H1 (cell line): ENCODE results near the gene WFDC12. TPM values are rescaled to one million over a fixed set of nuclear protein-coding genes. Genes with fewer than 3 reads are reported as not detected.

Experiments used
- CTCF ChIA-PET: fragments of 300-600 bp; sonication (Branson Sonifier 250); formaldehyde crosslinking; loops from one replicate; lab custom pipeline; 2021; ENCODE audit not compliant: partially characterized antibody; lab: Charles Lee
- POLR2A ChIA-PET: fragments of 300-600 bp; sonication (Branson Sonifier 250); formaldehyde crosslinking; loops from one replicate; lab custom pipeline; 2021; ENCODE audit warnings: inconsistent platforms; ENCODE audit not compliant: partially characterized antibody; lab: Charles Lee
- DNase-seq, 2 experiments: peaks; one replicate each; pipeline versions ENCODE4 v3.0.0 to v3.0.0-alpha.2; 2010 to 2022; ENCODE audit warnings: low spot score in 2 of 2, low read depth in 1 of 2, mixed read lengths in 1 of 2
- FAIRE-seq: peaks from 2 replicates; lab custom pipeline; 2011; peaks lifted over from hg19 to GRCh38; lab: Jason Lieb, UNC
- H2AFZ ChIP-seq: 2 replicates; pipeline ENCODE4 v1.8.1; 2012; ENCODE audit warnings: low read length, inconsistent platforms
- H2AK5ac ChIP-seq: 2 replicates; pipeline ENCODE4 v1.6.1; 2013; ENCODE audit warnings: low read depth, low read length
- H2BK120ac ChIP-seq: replicated peaks from 2 replicates; pipeline ENCODE3; 2013; ENCODE audit warnings: low read depth, low read length, inconsistent platforms
- H2BK12ac ChIP-seq: 2 replicates; pipeline ENCODE4 v1.6.1; 2013; ENCODE audit warnings: low read depth, low read length
- H2BK15ac ChIP-seq: 2 replicates; pipeline ENCODE4 v1.6.1; 2013; ENCODE audit warnings: low read length
- H2BK20ac ChIP-seq: 2 replicates; pipeline ENCODE4 v1.6.1; 2013; ENCODE audit warnings: low read length
- H2BK5ac ChIP-seq: 2 replicates; pipeline ENCODE4 v1.6.1; 2013; ENCODE audit warnings: low read depth, low read length
- H3K14ac ChIP-seq: 2 replicates; pipeline ENCODE4 v1.6.1; 2013; ENCODE audit warnings: inconsistent platforms; ENCODE audit not compliant: insufficient read length
- H3K18ac ChIP-seq: 2 replicates; pipeline ENCODE4 v1.6.1; 2013; ENCODE audit warnings: low read length; ENCODE audit errors: extremely low read depth
- H3K23ac ChIP-seq: 2 replicates; pipeline ENCODE4 v1.6.1; 2013; ENCODE audit warnings: inconsistent platforms; ENCODE audit not compliant: insufficient read length
- H3K23me2 ChIP-seq: 2 replicates; pipeline ENCODE4 v1.6.1; 2013; ENCODE audit warnings: low read depth, low read length
- H3K27ac ChIP-seq: 2 replicates; pipeline ENCODE4 v1.6.1; 2011; ENCODE audit warnings: low read depth, low read length, inconsistent platforms
- H3K27me3 ChIP-seq, 4 experiments: replicated peaks in 1 of 4; 1 replicate in 1 of 4; 2 replicates in 3 of 4; pipeline versions ENCODE4 v1.6.1 to v1.8.1; 2011 to 2013; ENCODE audit warnings: low read length in 3 of 4, mild to moderate bottlenecking in 3 of 4, inconsistent platforms in 2 of 4, mixed read lengths in 2 of 4, moderate library complexity in 1 of 4; ENCODE audit not compliant: control insufficient read depth in 3 of 4, insufficient read depth in 3 of 4; ENCODE audit errors: extremely low read depth in 1 of 4
- H3K36me3 ChIP-seq, 4 experiments: 2 replicates each; pipeline versions ENCODE4 v1.6.1 to v1.8.1; 2011 to 2013; ENCODE audit warnings: mild to moderate bottlenecking in 4 of 4, low read length in 3 of 4, moderate library complexity in 2 of 4, control low read depth in 1 of 4, inconsistent platforms in 1 of 4; ENCODE audit not compliant: insufficient read depth in 4 of 4, control insufficient read depth in 2 of 4
- H3K4ac ChIP-seq: replicated peaks from 2 replicates; pipeline ENCODE3; 2013; ENCODE audit warnings: low read length, low read depth, mixed read lengths, inconsistent platforms; ENCODE audit not compliant: insufficient read length
- H3K4me1 ChIP-seq, 4 experiments: replicated peaks in 1 of 4; 1 replicate in 1 of 4; 2 replicates in 3 of 4; pipeline versions ENCODE4 v1.6.1 to v1.8.1; 2011 to 2013; ENCODE audit warnings: low read length in 3 of 4, inconsistent platforms in 2 of 4, mixed read lengths in 1 of 4; ENCODE audit not compliant: insufficient read depth in 4 of 4, control insufficient read depth in 3 of 4
- H3K4me2 ChIP-seq, 2 experiments: 2 replicates each; pipeline versions ENCODE4 v1.6.1 to v1.8.1; 2011 to 2013; ENCODE audit warnings: low read depth in 2 of 2, low read length in 2 of 2, control low read depth in 1 of 2, inconsistent platforms in 1 of 2, mild to moderate bottlenecking in 1 of 2; ENCODE audit not compliant: insufficient read depth in 1 of 2
- H3K4me3 ChIP-seq, 4 experiments: fragments of 200-600, 300-600 bp in 1 of 4; sonication (generic), shearing (Covaris generic), sonication (Bioruptor Twin) in 1 of 4; 2 replicates each; pipeline versions ENCODE4 v1.5.1 to v1.8.1; 2011 to 2016; ENCODE audit warnings: low read length in 4 of 4, low read depth in 3 of 4, control low read depth in 2 of 4, inconsistent platforms in 2 of 4, mild to moderate bottlenecking in 2 of 4, mixed read lengths in 1 of 4, moderate library complexity in 1 of 4; ENCODE audit not compliant: insufficient read depth in 2 of 4; ENCODE audit errors: extremely low read depth in 1 of 4
- H3K56ac ChIP-seq: replicated peaks from 2 replicates; pipeline ENCODE3; 2013; ENCODE audit warnings: low read depth, mild to moderate bottlenecking, mixed read lengths, low read length, inconsistent platforms; ENCODE audit not compliant: insufficient read length
- H3K79me1 ChIP-seq: 2 replicates; pipeline ENCODE4 v1.6.1; 2013; ENCODE audit warnings: low read depth, low read length, control low read depth
- H3K79me2 ChIP-seq, 2 experiments: 2 replicates each; pipeline versions ENCODE4 v1.6.1 to v1.8.1; 2012 to 2013; ENCODE audit warnings: low read length in 2 of 2, mild to moderate bottlenecking in 2 of 2, inconsistent platforms in 1 of 2; ENCODE audit not compliant: insufficient read depth in 2 of 2, control insufficient read depth in 1 of 2
- H3K9ac ChIP-seq, 4 experiments: replicated peaks in 1 of 4; 1 replicate in 1 of 4; 2 replicates in 3 of 4; pipeline versions ENCODE4 v1.6.1 to v1.8.1; 2011 to 2013; ENCODE audit warnings: low read depth in 3 of 4, low read length in 3 of 4, control low read depth in 2 of 4, mild to moderate bottlenecking in 2 of 4, moderate library complexity in 2 of 4, inconsistent platforms in 1 of 4; ENCODE audit errors: extremely low read depth in 1 of 4
- H3K9me3 ChIP-seq, 2 experiments: 2 replicates each; pipeline versions ENCODE4 v1.6.1 to v1.8.1; 2012 to 2013; ENCODE audit warnings: mild to moderate bottlenecking in 2 of 2, moderate library complexity in 2 of 2, control low read depth in 1 of 2, inconsistent platforms in 1 of 2, low read depth in 1 of 2, low read length in 1 of 2, mixed read lengths in 1 of 2; ENCODE audit not compliant: insufficient read depth in 2 of 2
- H4K20me1 ChIP-seq, 2 experiments: replicated peaks in 1 of 2; 2 replicates each; pipeline versions ENCODE3 to v1.8.1; 2011 to 2013; ENCODE audit warnings: inconsistent platforms in 2 of 2, low read length in 2 of 2, mild to moderate bottlenecking in 1 of 2; ENCODE audit not compliant: insufficient read depth in 2 of 2, control insufficient read depth in 1 of 2
- H4K5ac ChIP-seq: 2 replicates; pipeline ENCODE4 v1.6.1; 2013; ENCODE audit warnings: low read length, low read depth, mixed read lengths, inconsistent platforms; ENCODE audit not compliant: insufficient read length
- H4K8ac ChIP-seq: 2 replicates; pipeline ENCODE4 v1.8.0; 2013; ENCODE audit warnings: mild to moderate bottlenecking, moderate library complexity, low read length, inconsistent platforms; ENCODE audit not compliant: insufficient read depth; ENCODE audit errors: extremely low read depth
- H4K91ac ChIP-seq: replicated peaks from 2 replicates; pipeline ENCODE3; 2013; ENCODE audit warnings: low read length, mixed read lengths, inconsistent platforms; ENCODE audit not compliant: insufficient read length
- BRCA1 ChIP-seq: IDR thresholded peaks from 2 replicates; pipeline ENCODE4 v1.6.1; 2012; ENCODE audit warnings: low read depth, low read length, improper control_type of control experiment
- CHD2 ChIP-seq: IDR thresholded peaks from 2 replicates; pipeline ENCODE4 v1.6.1; 2012; ENCODE audit warnings: low read length, improper control_type of control experiment
- EGR1 ChIP-seq: IDR thresholded peaks from 2 replicates; pipeline ENCODE4 v1.6.1; 2011; ENCODE audit warnings: low read depth, low read length, borderline replicate concordance
- GABPA ChIP-seq: IDR thresholded peaks from 2 replicates; pipeline ENCODE4 v1.6.1; 2011; ENCODE audit warnings: mild to moderate bottlenecking, low read length, moderate library complexity, borderline replicate concordance; ENCODE audit not compliant: insufficient read depth
- RAD21 ChIP-seq, 2 experiments: IDR thresholded peaks in 1 of 2; conservative IDR thresholded peaks in 1 of 2; 2 replicates each; pipeline ENCODE4 v1.6.1; 2011; ENCODE audit warnings: low read depth in 2 of 2, low read length in 2 of 2, improper control_type of control experiment in 1 of 2, inconsistent platforms in 1 of 2, mild to moderate bottlenecking in 1 of 2, moderate library complexity in 1 of 2
- RBBP5 ChIP-seq: IDR thresholded peaks from 2 replicates; pipeline ENCODE4 v1.7.1; 2012; ENCODE audit warnings: low read depth, mild to moderate bottlenecking, inconsistent platforms, low read length, moderate library complexity, borderline replicate concordance
- RNF2 ChIP-seq: fragments of 200-900, 300-1000 bp; sonication (generic); IDR thresholded peaks from 2 replicates; pipeline ENCODE4 v1.7.1; 2016; ENCODE audit warnings: borderline replicate concordance, low read depth, mild to moderate bottlenecking, antibody characterized with exemption, low read length; ENCODE audit not compliant: poor library complexity, severe bottlenecking; ENCODE audit errors: missing control alignments
- SAP30 ChIP-seq: fragments of 300-600 bp; sonication (generic); IDR thresholded peaks from 2 replicates; pipeline ENCODE4 v1.7.1; 2012; ENCODE audit warnings: low read length, moderate library complexity, mild to moderate bottlenecking, inconsistent platforms; ENCODE audit not compliant: insufficient read depth, insufficient replicate concordance
- TAF1 ChIP-seq: IDR thresholded peaks from 2 replicates; pipeline ENCODE4 v1.6.1; 2011; ENCODE audit warnings: mild to moderate bottlenecking, low read depth, low read length
- WGBS, 2 experiments: shearing (Covaris generic) in 1 of 2; methylation state at CpG; one replicate each; pipeline versions ENCODE4 v1.1.6 to v1.1.7; 2013 to 2015; ENCODE audit warnings: low lambda C conversion rate in 2 of 2, mixed read lengths in 2 of 2, inconsistent platforms in 1 of 2, low coverage in 1 of 2, missing lambda C conversion rate in 1 of 2; ENCODE audit not compliant: insufficient replicate concordance in 2 of 2, insufficient coverage in 1 of 2, insufficient read length in 1 of 2; ENCODE audit errors: extremely low coverage in 1 of 2, missing lambda C conversion rate in 1 of 2; 5-methylcytosine and 5-hydroxymethylcytosine counted together
- polyA plus RNA-seq, 7 experiments: library from polyadenylated mRNA; depleted of rRNA in 3 of 7; stranded (reverse) in 5 of 7; unstranded in 2 of 7; fragments of >200 nt in 5 of 7; fragments of 200-250 nt in 2 of 7; gene quantifications; 1 replicate in 5 of 7; 2 replicates in 1 of 7; 4 replicates in 1 of 7; pipeline versions ENCODE4 v1.2.1 to v1.2.3, GENCODE V29; 2011 to 2013; ENCODE audit warnings: missing spikeins in 2 of 7, mixed read lengths in 2 of 7
- total RNA-seq: library from RNA; stranded (reverse); fragmentation: NEBNext Ultra II Directional; extraction: Animal tissue kit (Norgen Biotek cat#: 25700); gene quantifications from 2 replicates; pipeline ENCODE4 v1.2.1, GENCODE V29; 2021
- TF ChIP-seq, protein P1 (sequence below): IDR thresholded peaks from 2 replicates; pipeline ENCODE4 v1.6.1; 2012; ENCODE audit warnings: inconsistent platforms

WFDC12 gene
- total and polyA plus RNA-seq, 2 of the 8 experiments (the other 6 are each of a cell fraction or from before 2014, with no cell fraction given): not detected

DNA sequence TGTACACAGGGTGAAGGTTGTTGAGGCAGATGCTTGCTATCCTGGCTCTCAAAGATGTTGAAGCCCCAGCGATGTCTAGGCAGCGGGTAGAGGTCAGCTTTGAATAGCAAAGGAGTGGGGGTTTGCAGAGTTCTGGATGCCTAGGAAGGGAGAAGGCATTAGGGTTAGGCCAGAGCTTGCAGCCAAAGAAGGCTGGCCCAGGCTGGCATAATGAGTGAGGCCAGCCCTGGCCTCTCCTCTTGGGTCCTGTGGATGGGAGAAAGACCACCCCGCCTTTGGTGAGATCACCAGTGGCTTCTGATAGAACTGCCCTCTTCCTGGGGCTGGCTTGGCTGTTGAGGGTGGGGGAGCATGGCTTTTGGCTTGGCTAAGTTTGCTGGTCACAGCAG, 8.9 kb downstream of the WFDC12 start:
- Histone ChIP-seq H3K27ac (no peak overlapping the region), H3K23ac (no peak overlapping the region), H4K91ac (no peak overlapping the region), H3K9ac (no peak overlapping the region), H2BK12ac (no peak overlapping the region), H3K79me2 (no peaks in the 10 kb centered on the region), H2BK20ac (no peak overlapping the region), H3K56ac (no peak overlapping the region), H4K5ac (no peak overlapping the region), H3K23me2 (no peaks in the 10 kb centered on the region), H3K4me1 (peaks cover 0 to 7% (median 2%) of the 10 kb centered on the region in 4 experiments; a peak in 5 of 7 replicates), H2BK5ac (no peak overlapping the region), H2BK120ac (no peak overlapping the region), H3K79me1 (no peaks in the 10 kb centered on the region), H3K4me2 (no peak overlapping the region), H3K36me3 (no peaks in the 10 kb centered on the region), H2AK5ac (no peak overlapping the region), H3K27me3 (no peaks in the 10 kb centered on the region), H3K14ac (no peak overlapping the region), H4K20me1 (no peaks in the 10 kb centered on the region), H4K8ac (no peak overlapping the region), H2AFZ (peak overlapping the region; percentile 47; the same call in 1 of the 2 replicates), H2BK15ac (no peak overlapping the region), H3K9me3 (no peaks in the 10 kb centered on the region), H3K4ac (no peak overlapping the region), H3K18ac (no peak overlapping the region), H3K4me3 (no peak overlapping the region)
- CTCF ChIA-PET: interaction anchor here (1.2 to 13.8 kb wide), 6 partner anchors 19 to 177 kb away, joined by 3 to 210 read pairs (median 9); partner anchors contain the start of gene KCNS1
- POLR2A ChIA-PET: interaction anchor here (0.9 to 1.8 kb wide), 4 partner anchors 10 to 230 kb away, joined by 4 to 7 read pairs (median 5); partner anchors contain the start of gene YWHAB
- DNase-seq (no peak), FAIRE-seq (no peak)
- no peak for TF ChIP-seq RNF2
- TF ChIP-seq, protein P1, sequence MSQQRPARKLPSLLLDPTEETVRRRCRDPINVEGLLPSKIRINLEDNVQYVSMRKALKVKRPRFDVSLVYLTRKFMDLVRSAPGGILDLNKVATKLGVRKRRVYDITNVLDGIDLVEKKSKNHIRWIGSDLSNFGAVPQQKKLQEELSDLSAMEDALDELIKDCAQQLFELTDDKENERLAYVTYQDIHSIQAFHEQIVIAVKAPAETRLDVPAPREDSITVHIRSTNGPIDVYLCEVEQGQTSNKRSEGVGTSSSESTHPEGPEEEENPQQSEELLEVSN: no peak
- TF ChIP-seq GABPA: no peak
- no peak for TF ChIP-seq RAD21 (IDR thresholded peaks at IDR 0.05 in 1 of 2, conservative IDR thresholded peaks at IDR 0.05 in 1 of 2; ENCODE audit: low read depth in 2 of 2, low read length in 2 of 2)
- no peak for TF ChIP-seq CHD2
- TF ChIP-seq BRCA1: no peak
- no peak for TF ChIP-seq RBBP5
- no peak for TF ChIP-seq SAP30
- TF ChIP-seq TAF1: no peak
- TF ChIP-seq EGR1: no peak
- 72% methylated on average over 3 of the region's 3 CpGs; no CpG with 5 or more reads in 1 of the 2 experiments for WGBS, 2 experiments
